Left renal cortex interstitium (tissue), 4 donors: ENCODE data around the gene CYP19A1. TPM values are rescaled to one million over a fixed set of nuclear protein-coding genes. Genes with fewer than 3 reads are reported as not detected.

ENCODE experiments used
- DNase-seq, 4 donors: peaks; one replicate each; pipeline ENCODE4 v3.0.0-alpha.2; 2013; ENCODE audit warnings: low read depth in 4 of 4, low spot score in 2 of 4, missing footprints in 1 of 4
- polyA plus RNA-seq, 4 donors: library from polyadenylated mRNA; unstranded; fragments of 120-200 nt; gene quantifications; one replicate each; pipeline ENCODE4 v1.2.1, GENCODE V29; 2013; ENCODE audit not compliant: insufficient read length in 4 of 4

Gene CYP19A1
- polyA plus RNA-seq, 4 donors, result 0.14 to 0.99 TPM; not detected in 2

DNA sequence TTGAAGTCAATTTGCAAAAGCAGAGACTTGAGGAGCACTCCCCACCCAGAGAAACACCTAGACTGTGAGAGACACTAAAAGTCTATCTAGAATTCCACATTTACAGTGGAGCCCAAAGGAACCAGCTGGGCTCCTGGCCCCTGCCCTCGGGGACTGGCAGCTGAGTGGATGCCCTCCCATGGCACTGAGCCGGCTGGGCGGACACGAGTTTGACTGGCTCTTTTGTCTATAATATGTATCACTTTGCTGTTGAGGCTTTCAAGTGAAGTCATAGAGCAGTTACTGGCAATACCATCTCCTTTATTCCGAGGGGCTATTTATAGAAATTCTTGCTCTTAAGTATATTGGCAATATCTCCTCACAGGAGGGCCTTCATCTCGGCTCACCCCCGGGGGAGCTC lies 177.9 kb downstream of the CYP19A1 start:
- no peak for DNase-seq

Other genes starting within 250 kb of the CYP19A1 start
- gene TNFAIP8L3, start 243.7 kb downstream of the CYP19A1 start, polyA plus RNA-seq, result 1 to 10 TPM; 1.4 to 2.4 (median 1.6) TPM
- under 1 TPM; 0.18 to 0.62 (median 0.27) TPM for gene GLDN, start 3.1 kb upstream of the CYP19A1 start, polyA plus RNA-seq